H1 (cell line): ENCODE measurements around the gene B3GALT5.

Experiments
- ATF3 ChIP-seq: IDR thresholded peaks from 2 replicates; pipeline ENCODE4 v1.6.1; 2011; ENCODE audit warnings: low read depth, mild to moderate bottlenecking, low read length; ENCODE audit not compliant: insufficient read depth
- CTCF ChIP-seq, 3 experiments: IDR thresholded peaks; 1 replicate in 2 of 3; 2 replicates in 1 of 3; pipeline versions ENCODE4 v1.5.1 to v1.6.1; 2011; ENCODE audit warnings: low read length in 3 of 3, mild to moderate bottlenecking in 3 of 3, inconsistent platforms in 2 of 3, low read depth in 1 of 3, moderate library complexity in 1 of 3; ENCODE audit not compliant: insufficient read depth in 1 of 3; ENCODE audit errors: control extremely low read depth in 1 of 3
- JUND ChIP-seq: IDR thresholded peaks from 2 replicates; pipeline ENCODE4 v1.6.1; 2011; ENCODE audit warnings: mild to moderate bottlenecking, improper control_type of control experiment, low read length
- MAX ChIP-seq: IDR thresholded peaks from 2 replicates; pipeline ENCODE4 v1.6.1; 2012; ENCODE audit warnings: inconsistent platforms
- NRF1 ChIP-seq: IDR thresholded peaks from 2 replicates; pipeline ENCODE4 v1.6.1; 2011; ENCODE audit warnings: mild to moderate bottlenecking, low read depth, low read length, improper control_type of control experiment
- PHF8 ChIP-seq: fragments of 200-600 bp; sonication (generic); conservative IDR thresholded peaks from 2 replicates; pipeline ENCODE4 v1.7.1; 2012; ENCODE audit warnings: low read depth, mild to moderate bottlenecking, inconsistent platforms, low read length, moderate library complexity
- TAF1 ChIP-seq: IDR thresholded peaks from 2 replicates; pipeline ENCODE4 v1.6.1; 2011; ENCODE audit warnings: mild to moderate bottlenecking, low read depth, low read length
- ZNF274 ChIP-seq: IDR thresholded peaks from 2 replicates; pipeline ENCODE4 v1.7.0; 2012; ENCODE audit warnings: low read length, borderline replicate concordance; ENCODE audit errors: extremely low read depth

- TF ChIP-seq NRF1 (no peak), TAF1 (no peak), JUND (no peak), MAX (no peak), ATF3 (no peak), ZNF274 (no peak), PHF8 (no peak), CTCF (IDR thresholded peaks at IDR 0.05; ENCODE audit: control extremely low read depth in 1 of 3, insufficient read depth in 1 of 3, low read depth in 1 of 3, low read length in 3 of 3) (no peak)
These were observed 62.1 kb downstream of the B3GALT5 start for GRCh38 chr21:39674801-39675200.
